NCI-H748 (cell line): ENCODE measurements around the gene NF1.
"Not testable (repeated sequence)": the region's sequence is repeated elsewhere in the genome, so short reads cannot be mapped to it uniquely, and the experiment has no call there.

ENCODE experiments used
- DNase-seq: peaks from one replicate; lab custom pipeline; 2025; ENCODE audit not compliant: unreplicated experiment; lab: John Stamatoyannopoulos, UW

NF1 gene

GRCh38 chr17:31094600-31095235 is at the start of gene NF1:
Gene NF1 (plus strand): TSS chr17:31094977. CDS start chr17:31095310, 333 bp downstream.
- DNase-seq: peak; percentile 97

- not testable (repeated sequence) for DNase-seq
These were observed 47.8 kb upstream of the NF1 start for GRCh38 chr17:31046856-31047425.

GRCh38 chr17:31048142-31048541 is 46.6 kb upstream of the NF1 start:
- DNase-seq: no peak

GRCh38 chr17:31048780-31049179 is 46.0 kb upstream of the NF1 start:
- no peak for DNase-seq

GRCh38 chr17:31050948-31051347 is 43.8 kb upstream of the NF1 start:
- peak; percentile 45 for DNase-seq

GRCh38 chr17:31051506-31051905 is 43.3 kb upstream of the NF1 start:
- DNase-seq: no peak

GRCh38 chr17:31052187-31052889 is 42.4 kb upstream of the NF1 start:
- DNase-seq: no peak

- DNase-seq: no peak
These were observed 41.7 kb upstream of the NF1 start for GRCh38 chr17:31053071-31053470.

- DNase-seq: no peak
These were observed 40.0 kb upstream of the NF1 start for GRCh38 chr17:31054761-31055160.

GRCh38 chr17:31058976-31059375 is 35.8 kb upstream of the NF1 start:
- no peak for DNase-seq

GRCh38 chr17:31060791-31061550 is 33.8 kb upstream of the NF1 start:
- no peak for DNase-seq

- DNase-seq: no peak
These were observed 33.1 kb upstream of the NF1 start for GRCh38 chr17:31061678-31062077.

- no peak for DNase-seq
These were observed 32.4 kb upstream of the NF1 start for GRCh38 chr17:31062346-31062745.

- DNase-seq: no peak
These were observed 30.1 kb upstream of the NF1 start for GRCh38 chr17:31064707-31065106.

- DNase-seq: no peak
These were observed 27.0 kb upstream of the NF1 start for GRCh38 chr17:31067691-31068184.

GRCh38 chr17:31068291-31068690 is 26.5 kb upstream of the NF1 start:
- DNase-seq: peak; percentile 44

GRCh38 chr17:31072186-31072585 is 22.6 kb upstream of the NF1 start:
- DNase-seq: no peak

- DNase-seq: no peak
These were observed 21.4 kb upstream of the NF1 start for GRCh38 chr17:31073411-31073810.

- no peak for DNase-seq
These were observed 19.8 kb upstream of the NF1 start for GRCh38 chr17:31074772-31075555.

GRCh38 chr17:31078290-31078689 is 16.5 kb upstream of the NF1 start:
- DNase-seq: no peak

- DNase-seq: no peak
These were observed 15.0 kb upstream of the NF1 start for GRCh38 chr17:31079731-31080130.
